NT2/D1 (cell line): Measurements from ENCODE around the gene TBC1D2.

Source experiments
- YY1 ChIP-seq: IDR thresholded peaks from 2 replicates; pipeline ENCODE4 v1.6.1; 2011; ENCODE audit not compliant: insufficient read length, insufficient read depth
- ZNF274 ChIP-seq: IDR thresholded peaks from 2 replicates; pipeline ENCODE4 v1.6.1; 2011; ENCODE audit warnings: mild to moderate bottlenecking, low read depth, low read length

DNA sequence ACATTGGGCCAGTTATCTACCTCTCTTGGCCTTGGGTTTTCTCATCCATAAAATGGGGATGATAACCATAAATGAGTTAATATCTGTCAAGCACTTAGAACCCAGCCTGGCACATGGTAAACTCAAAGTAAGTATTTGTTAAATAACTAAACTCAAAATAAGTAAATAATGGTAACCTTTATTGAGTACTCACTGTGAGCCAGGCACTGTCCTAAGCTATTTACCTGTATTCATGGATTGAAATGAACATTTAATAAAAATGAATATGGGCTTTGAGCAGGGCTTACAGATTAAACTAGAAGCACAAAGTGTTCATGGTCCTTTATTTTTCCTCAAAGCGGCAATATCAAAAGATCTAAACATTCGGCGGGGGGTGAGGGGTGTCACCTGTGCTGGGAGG is 79.7 kb downstream of the TBC1D2 start:
- TF ChIP-seq ZNF274 (no peak), YY1 (no peak)
